Lower leg skin (tissue), 4 donors: ENCODE results near the gene COASY. TPM values are rescaled to one million over a fixed set of nuclear protein-coding genes. Genes with fewer than 3 reads are reported as not detected.
"Not testable (repeated sequence)": the region's sequence is repeated elsewhere in the genome, so short reads cannot be mapped to it uniquely, and the experiment has no call there.

Experiments used
- DNase-seq, 2 donors: peaks; one replicate each; pipeline ENCODE4 v3.0.0-alpha.2; 2019; ENCODE audit warnings: low spot score in 2 of 2
- H3K4me3 ChIP-seq: fragments of 200-600 bp; sonication (generic); 2 replicates; pipeline ENCODE4 v1.5.1; 2017; ENCODE audit warnings: mild to moderate bottlenecking, low read depth; ENCODE audit not compliant: poor library complexity, severe bottlenecking
- POLR2A ChIP-seq, 2 donors: fragments of 450-650 bp; IDR thresholded peaks; one replicate each; pipeline ENCODE4 v1.6.1; 2016 to 2017; ENCODE audit warnings: antibody characterized with exemption in 2 of 2, mild to moderate bottlenecking in 1 of 2, moderate library complexity in 1 of 2
- WGBS, 2 donors: methylation state at CpG; one replicate each; pipeline ENCODE4 v1.1.5; 2018; 5-methylcytosine and 5-hydroxymethylcytosine counted together
- intact Hi-C: fragments of 100-400 bp; cut with DNase I; formaldehyde crosslinking; loops from one replicate; pipeline ENCODE4 v1.15.0; 2023; ENCODE audit warnings: low total_unique reads
- total RNA-seq, 4 donors: library from RNA; depleted of rRNA; stranded (reverse); fragments of >200 nt; gene quantifications; one replicate each; pipeline ENCODE4 v1.1.0, GENCODE V29; 2016
- TF ChIP-seq, protein P1 (sequence below), 3 donors: fragments of 450-650 bp; IDR thresholded peaks; one replicate each; pipeline ENCODE4 v1.5.1; 2016; ENCODE audit warnings: antibody characterized with exemption in 3 of 3, mild to moderate bottlenecking in 3 of 3, moderate library complexity in 2 of 3

The COASY gene
- total RNA-seq, 4 donors from 2014 or later, result 32.4 to 49.5 (median 41.7) TPM

DNA sequence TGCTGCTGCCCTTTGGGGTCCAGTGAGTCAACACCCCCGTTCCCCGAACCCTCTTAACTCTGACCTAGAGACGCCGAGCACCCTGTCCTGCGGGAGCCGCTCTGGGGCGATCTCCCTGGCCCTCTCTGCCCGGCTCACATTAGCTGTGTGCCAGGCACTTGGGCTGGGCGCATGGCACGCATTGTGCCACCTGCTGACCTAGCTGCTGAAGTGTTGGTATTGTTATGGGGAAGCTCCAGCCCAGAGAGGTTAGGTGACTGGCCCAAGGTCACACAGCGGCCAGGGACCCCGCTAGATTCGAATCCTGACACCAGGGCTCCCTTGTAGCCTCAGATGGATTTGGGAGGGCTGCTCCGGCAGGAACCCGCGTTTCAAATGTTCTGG lies 8.1 kb upstream of the COASY start:
- 35 to 37% methylated on average over 15 to 16 of the region's 16 CpGs for WGBS, 2 donors
- H3K4me3 ChIP-seq, result peak overlapping the region; percentile 64
- no peak for DNase-seq
- intact Hi-C loops, result no loop called here
- TF ChIP-seq POLR2A (IDR thresholded peaks at IDR 0.05), result no peak
- TF ChIP-seq, protein P1, sequence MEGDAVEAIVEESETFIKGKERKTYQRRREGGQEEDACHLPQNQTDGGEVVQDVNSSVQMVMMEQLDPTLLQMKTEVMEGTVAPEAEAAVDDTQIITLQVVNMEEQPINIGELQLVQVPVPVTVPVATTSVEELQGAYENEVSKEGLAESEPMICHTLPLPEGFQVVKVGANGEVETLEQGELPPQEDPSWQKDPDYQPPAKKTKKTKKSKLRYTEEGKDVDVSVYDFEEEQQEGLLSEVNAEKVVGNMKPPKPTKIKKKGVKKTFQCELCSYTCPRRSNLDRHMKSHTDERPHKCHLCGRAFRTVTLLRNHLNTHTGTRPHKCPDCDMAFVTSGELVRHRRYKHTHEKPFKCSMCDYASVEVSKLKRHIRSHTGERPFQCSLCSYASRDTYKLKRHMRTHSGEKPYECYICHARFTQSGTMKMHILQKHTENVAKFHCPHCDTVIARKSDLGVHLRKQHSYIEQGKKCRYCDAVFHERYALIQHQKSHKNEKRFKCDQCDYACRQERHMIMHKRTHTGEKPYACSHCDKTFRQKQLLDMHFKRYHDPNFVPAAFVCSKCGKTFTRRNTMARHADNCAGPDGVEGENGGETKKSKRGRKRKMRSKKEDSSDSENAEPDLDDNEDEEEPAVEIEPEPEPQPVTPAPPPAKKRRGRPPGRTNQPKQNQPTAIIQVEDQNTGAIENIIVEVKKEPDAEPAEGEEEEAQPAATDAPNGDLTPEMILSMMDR (IDR thresholded peaks at IDR 0.05), result no peak

GRCh38 chr17:42554250-42555121 lies 7.5 kb upstream of the COASY start:
- 1 to 2% methylated on average over 18 to 67 of the region's 82 CpGs for WGBS, 2 donors
- peak overlapping the region; percentile 64 for H3K4me3 ChIP-seq
- TF ChIP-seq, protein P1 (IDR thresholded peaks at IDR 0.05), result no peak
- TF ChIP-seq POLR2A (IDR thresholded peaks at IDR 0.05), result peak in 1 of 2 donors; percentile 80
- intact Hi-C loops, result no loop called here
- DNase-seq, result peak; percentile 78 to 97

- WGBS, 2 donors, result 25 to 27% methylated on average over 4 of the region's 4 CpGs
- TF ChIP-seq, protein P1 (IDR thresholded peaks at IDR 0.05), result no peak
- TF ChIP-seq POLR2A (IDR thresholded peaks at IDR 0.05), result no peak
Measured at GRCh38 chr17:42555122-42555622, 6.8 kb upstream of the COASY start.

DNA sequence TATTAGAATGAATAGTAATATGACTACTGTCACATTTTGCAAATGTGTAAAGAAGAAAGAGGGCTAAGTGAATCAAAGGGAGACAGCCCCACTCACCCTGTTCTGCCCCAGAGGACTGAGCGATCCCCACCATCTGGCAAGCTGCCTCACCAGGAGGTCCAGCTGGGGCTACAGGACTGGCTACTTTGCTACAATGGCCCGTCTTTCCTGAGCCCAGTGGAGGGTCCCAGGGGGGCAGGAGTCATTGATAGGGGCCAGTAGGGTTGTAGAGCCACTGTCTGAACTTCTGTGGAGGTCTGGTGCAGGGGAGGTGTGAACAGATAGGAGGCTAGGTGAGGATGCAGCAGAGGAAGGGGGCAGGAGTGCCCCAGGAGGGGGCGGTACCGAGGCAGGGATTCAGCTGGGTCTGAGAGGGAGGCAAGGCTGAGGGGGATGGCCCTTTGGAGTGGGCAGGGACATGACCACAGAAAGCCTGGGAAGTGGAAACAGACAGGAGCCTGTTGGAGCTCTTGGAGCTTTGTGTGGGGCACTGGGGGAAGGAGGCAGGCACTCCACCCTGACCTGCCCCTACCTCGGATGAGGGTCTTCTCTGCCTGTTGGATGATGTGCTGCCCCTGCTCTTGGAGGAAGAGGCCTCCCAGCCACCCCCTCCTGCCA lies 5.9 kb upstream of the COASY start:
- intact Hi-C loops, H3K4me3 ChIP-seq, DNase-seq: not testable (repeated sequence)
- 55 to 57% methylated on average over 5 of the region's 5 CpGs for WGBS, 2 donors

More at GRCh38 chr17:42555122-42555622, 6.8 kb upstream of the COASY start:
- peak overlapping the region; percentile 64 for H3K4me3 ChIP-seq
- no peak for DNase-seq
- intact Hi-C loops, result no loop called here

GRCh38 chr17:42559075-42559474 lies 2.9 kb upstream of the COASY start:
- intact Hi-C loops, result no loop called here
- TF ChIP-seq POLR2A (IDR thresholded peaks at IDR 0.05), result no peak
- TF ChIP-seq, protein P1 (IDR thresholded peaks at IDR 0.05), result no peak
- no peak for DNase-seq
- no peak overlapping the region for H3K4me3 ChIP-seq
- 54 to 57% methylated on average over 6 of the region's 6 CpGs for WGBS, 2 donors

DNA sequence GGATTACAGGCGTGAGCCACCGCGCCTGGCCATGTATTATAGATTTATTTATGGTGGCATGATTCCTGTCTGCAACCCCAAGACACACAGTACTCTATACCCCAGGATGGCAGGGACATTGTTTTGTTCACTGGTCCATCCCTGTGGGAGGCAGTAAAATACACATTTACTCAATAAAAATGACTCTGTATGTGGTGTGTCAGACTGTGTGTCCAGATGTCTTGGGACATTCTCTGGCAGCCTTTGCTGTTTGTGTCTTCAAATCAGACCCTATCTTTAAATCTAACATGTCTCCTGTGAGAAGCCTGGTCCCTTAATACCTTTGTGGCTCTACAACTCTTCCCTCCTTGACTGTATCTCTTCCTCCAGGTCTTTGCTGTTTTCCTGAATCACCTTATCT lies 1.7 kb upstream of the COASY start:
- DNase-seq, result no peak
- intact Hi-C loops, result no loop called here
- TF ChIP-seq POLR2A (IDR thresholded peaks at IDR 0.05), result no peak
- TF ChIP-seq, protein P1 (IDR thresholded peaks at IDR 0.05), result no peak
- WGBS, 2 donors, result 60 to 82% methylated on average over 1 to 3 of the region's 3 CpGs
- no peak overlapping the region for H3K4me3 ChIP-seq
